Ammon's horn (tissue), 1 donor: Measurements from ENCODE around the gene PALM.

Experiments used
- DNase-seq: peaks from one replicate; pipeline ENCODE4 v3.0.0-alpha.2; 2016; ENCODE audit warnings: low spot score

Gene PALM

GRCh38 chr19:752652-753517 lies 44.1 kb downstream of the PALM start:
- DNase-seq, result peak; percentile 14

GRCh38 chr19:754530-754929 lies 45.8 kb downstream of the PALM start:
- DNase-seq, result no peak

- no peak for DNase-seq
Measured at GRCh38 chr19:755063-755462, 46.3 kb downstream of the PALM start.

- no peak for DNase-seq
Measured at GRCh38 chr19:756236-756635, 47.5 kb downstream of the PALM start.

GRCh38 chr19:756821-757688 lies 48.3 kb downstream of the PALM start:
- DNase-seq, result no peak

DNA sequence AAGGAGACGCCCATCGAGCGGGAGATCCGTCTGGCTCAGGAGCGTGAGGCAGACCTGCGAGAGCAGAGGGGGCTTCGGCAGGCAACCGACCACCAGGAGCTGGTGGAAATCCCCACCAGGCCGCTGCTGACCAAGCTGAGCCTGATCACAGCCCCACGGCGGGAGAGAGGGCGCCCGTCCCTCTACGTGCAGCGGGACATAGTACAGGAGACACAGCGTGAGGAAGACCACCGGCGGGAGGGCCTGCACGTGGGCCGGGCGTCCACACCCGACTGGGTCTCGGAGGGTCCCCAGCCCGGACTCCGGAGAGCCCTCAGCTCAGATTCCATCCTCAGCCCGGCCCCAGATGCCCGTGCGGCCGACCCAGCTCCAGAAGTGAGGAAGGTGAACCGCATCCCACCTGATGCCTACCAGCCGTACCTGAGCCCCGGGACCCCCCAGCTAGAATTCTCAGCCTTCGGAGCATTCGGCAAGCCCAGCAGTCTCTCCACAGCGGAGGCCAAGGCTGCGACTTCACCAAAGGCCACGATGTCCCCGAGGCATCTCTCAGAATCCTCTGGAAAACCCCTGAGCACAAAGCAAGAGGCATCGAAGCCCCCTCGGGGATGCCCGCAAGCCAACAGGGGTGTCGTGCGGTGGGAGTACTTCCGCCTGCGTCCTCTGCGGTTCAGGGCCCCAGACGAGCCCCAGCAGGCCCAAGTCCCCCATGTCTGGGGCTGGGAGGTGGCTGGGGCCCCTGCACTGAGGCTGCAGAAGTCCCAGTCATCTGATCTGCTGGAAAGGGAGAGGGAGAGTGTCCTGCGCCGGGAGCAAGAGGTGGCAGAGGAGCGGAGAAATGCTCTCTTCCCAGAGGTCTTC lies 49.3 kb downstream of the PALM start:
- no peak for DNase-seq

DNA sequence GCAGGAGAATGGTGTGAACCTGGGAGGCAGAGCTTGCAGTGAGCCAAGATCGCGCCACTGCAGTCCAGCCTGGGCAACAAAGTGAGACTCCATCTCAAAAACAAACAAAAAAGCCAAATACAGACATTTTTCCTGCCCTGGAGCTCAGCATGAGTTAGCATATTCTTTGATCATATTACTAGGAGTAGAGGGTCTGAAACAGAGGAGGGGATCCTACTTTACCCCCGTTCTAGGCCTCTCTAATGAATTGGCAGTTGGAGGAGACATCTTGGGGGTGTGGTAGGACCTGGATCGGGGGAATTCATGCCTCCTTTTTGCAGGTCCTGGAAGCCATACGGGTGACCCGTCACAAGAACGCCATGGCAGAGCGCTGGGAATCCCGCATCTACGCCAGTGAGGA lies 54.4 kb downstream of the PALM start:
- DNase-seq, result no peak

- DNase-seq, result no peak
Measured at GRCh38 chr19:763869-764268, 55.1 kb downstream of the PALM start.

DNA sequence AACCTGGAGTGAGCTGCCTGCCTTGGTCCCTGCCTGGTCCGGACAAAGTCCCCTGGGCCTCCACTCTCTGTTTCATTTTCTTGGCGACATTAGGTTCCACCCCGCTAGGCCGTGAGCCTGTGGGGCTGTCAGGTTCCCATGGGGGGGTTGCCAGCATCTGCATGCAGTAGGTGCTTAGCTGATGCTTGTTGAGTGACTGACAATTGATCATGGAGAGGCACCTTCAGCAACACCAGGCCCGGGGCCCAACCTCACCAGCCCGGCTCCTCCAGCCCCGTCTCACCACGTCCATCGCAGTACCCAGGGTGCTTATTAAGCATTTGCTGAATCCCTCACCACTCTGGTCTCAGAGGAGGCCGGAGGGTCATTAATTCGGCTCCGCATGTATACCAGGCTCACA lies 55.6 kb downstream of the PALM start:
- DNase-seq, result no peak

GRCh38 chr19:765179-765738 lies 56.5 kb downstream of the PALM start:
- no peak for DNase-seq

- DNase-seq, result no peak
Measured at GRCh38 chr19:768424-768823, 59.7 kb downstream of the PALM start.

DNA sequence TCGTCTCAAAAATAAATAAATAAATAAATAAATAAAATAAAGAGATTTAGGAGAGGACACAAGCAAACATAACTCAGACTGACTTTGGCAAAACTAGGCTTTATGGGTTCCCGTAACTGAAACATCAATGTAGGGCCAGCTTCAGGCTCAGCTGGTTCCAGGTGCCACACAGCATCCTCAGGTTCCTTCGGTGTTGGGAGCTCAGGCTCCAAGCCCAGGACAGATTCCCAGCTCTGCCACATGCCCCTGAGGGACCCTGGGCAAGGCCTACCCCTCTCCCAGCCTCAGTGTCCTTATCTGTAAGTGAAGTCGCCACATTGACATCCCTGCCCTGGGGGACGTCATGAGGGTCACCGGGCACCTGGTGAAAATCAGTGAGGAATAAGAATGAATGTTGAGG lies 60.9 kb downstream of the PALM start:
- DNase-seq, result no peak

GRCh38 chr19:771332-771785 lies 62.6 kb downstream of the PALM start:
- no peak for DNase-seq

- DNase-seq, result no peak
Measured at GRCh38 chr19:772063-772462, 63.3 kb downstream of the PALM start.

DNA sequence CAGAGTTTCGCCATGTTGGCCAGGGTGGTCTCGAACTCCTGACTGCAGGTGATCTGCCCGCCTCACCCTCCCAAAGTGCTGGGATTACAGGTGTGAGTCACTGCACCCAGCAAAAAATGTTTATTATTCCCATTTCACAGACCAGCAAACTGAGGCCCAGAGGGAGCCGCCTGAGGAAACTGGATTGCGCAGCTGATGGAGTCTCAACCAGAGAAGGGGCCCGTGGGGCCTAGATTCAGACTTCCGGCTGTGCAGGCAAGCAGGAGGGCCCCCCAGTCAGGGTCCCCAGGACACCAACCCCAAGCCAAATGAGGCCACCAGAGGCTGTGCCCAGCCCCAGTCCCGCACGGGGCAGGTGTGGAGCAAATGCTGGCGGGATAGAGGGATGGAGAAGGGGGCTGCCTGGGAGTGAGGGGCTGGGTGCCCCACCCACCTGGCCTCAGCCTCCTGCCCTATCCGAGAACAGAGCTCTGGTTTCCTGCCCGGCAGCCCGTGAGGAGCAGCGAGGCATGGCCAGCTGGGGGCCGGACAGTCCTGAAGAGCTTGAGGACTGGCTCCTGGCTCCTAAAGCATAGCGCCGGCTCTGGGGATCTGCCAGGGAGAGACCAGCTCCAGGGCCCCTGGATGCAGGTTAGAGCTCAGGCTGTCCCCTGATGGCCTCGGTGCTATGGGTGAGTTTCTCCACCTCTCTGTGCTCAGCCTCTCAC lies 64.1 kb downstream of the PALM start:
- no peak for DNase-seq

DNA sequence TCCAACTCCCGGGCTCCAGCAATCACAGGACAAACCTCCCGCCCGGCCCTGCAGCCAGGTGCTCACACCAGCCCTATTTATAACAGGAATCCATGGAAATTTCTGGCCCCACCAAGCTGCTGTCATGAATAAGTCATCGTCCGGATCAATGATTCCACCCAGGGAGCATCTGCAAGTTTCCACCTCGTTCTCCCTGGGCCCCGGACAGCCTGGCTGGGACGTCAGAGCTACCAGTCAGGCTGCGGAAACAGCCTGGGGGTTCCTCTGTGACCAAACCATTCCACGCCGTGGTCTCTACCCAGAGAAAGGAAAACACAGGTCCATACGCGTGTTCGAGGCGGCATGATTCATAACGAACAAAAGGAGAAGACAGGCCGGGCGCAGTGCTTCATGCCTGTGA lies 67.8 kb downstream of the PALM start:
- no peak for DNase-seq

GRCh38 chr19:778910-779653 lies 70.3 kb downstream of the PALM start:
- DNase-seq, result no peak

- no peak for DNase-seq
Measured at GRCh38 chr19:780935-781334, 72.2 kb downstream of the PALM start.

- no peak for DNase-seq
Measured at GRCh38 chr19:781800-782184, 73.1 kb downstream of the PALM start.

GRCh38 chr19:782185-782877 lies 73.6 kb downstream of the PALM start:
- no peak for DNase-seq
